Stimulated activated CD4-positive, alpha-beta T cell treated with anti-CD3 and anti-CD28 coated beads, Interleukin-1b, Interleukin-23, amount 100 ng/mL, for 48 hours (primary cell): ENCODE measurements around the gene LRCH3.
"Not testable (repeated sequence)": the region's sequence is repeated elsewhere in the genome, so short reads cannot be mapped to it uniquely, and the experiment has no call there.

Experiments used
- DNase-seq: peaks from one replicate; pipeline ENCODE4 v3.0.0-alpha.2; 2020

The LRCH3 gene

DNA sequence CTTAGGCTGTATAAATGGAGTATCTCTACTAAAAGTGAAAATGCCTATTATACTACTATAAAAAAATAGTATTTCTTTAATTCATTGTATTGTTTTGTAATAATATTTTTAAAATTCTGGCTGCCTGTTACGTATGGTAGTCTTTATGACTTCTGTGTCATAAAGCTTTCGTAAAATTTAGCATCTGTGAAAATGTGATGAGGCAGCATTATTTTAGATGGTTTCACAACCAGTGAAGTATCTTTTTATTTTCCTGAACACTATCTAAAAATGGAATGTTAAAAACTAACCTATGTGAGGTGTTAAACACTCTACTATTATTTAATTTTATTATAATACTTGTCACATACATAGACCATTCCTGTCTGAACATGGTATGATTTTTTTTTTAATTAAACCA lies 46.2 kb downstream of the LRCH3 start:
- DNase-seq = no peak

DNA sequence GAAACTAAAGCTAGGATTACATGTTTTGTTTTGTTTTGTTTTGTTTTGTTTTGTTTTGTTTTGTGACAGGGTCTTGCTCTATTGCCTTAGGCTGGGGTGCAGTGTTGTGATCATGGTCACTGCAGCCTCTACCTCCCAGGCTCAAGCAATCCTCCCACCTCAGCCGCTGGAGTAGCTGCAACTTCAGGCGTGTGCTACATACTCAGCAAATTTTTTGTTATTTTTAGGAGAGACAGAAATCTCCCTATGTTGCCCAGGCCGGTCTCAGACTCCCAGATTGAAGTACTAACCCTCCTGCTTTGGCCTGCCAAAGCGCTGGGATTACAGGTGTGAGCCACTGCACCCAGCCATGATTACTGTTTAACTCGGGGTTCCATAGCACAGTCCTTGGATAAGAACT lies 50.7 kb downstream of the LRCH3 start:
- no peak for DNase-seq

DNA sequence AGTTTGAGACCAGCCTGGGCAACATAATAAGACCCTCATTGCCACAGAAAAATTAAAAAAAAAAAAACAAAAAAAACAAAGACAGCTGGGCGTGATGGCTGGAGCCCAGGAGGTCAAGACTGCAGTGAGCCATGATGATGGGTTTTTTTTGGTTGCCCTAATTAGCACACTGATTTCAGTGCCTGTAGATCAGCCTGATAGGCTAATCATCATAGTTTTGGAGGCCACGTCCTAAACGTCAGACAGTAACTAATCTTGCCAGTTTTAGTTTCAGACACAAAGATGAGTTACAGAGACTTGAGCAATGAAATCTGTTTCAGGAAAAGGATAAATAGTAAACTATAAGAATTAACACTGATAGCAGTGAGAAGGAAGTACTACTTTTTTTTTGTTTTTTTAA lies 55.4 kb downstream of the LRCH3 start:
- no peak for DNase-seq

GRCh38 chr3:197847866-197848401 lies 56.9 kb downstream of the LRCH3 start:
- no peak for DNase-seq

DNA sequence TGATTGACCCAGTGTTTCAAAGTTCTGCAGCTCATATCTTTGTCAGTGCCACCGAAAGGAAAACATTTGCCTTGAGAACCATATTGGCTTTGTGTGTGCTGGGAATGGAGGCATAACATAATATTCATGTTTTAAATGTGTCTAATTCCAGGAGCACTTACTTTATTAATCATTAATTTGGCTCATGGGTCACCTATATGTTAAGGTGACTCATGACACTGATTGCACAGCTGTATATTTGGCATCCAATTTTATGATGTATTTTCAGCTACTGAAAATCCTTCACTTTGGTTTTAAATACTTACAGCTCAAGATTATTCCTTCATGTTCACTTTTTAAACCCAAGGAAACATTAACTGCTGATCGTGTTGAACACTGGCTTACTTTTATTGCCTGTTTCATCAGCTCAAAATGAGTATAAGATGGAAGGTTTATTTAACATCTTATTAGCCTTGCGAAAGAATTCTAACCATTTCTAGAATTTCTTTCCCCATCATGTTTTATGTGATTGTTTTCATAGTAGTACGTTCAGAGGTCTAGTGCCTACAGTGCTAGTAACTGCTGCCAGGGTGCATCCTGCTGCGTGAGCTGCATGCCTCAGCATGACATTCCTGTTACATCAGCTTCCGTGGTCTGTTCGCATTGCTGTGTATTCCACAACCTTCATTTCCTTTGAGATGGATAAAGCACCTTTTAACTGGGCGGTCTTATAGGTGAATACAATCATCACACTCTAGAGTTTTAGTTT lies 63.7 kb downstream of the LRCH3 start:
- DNase-seq = no peak

DNA sequence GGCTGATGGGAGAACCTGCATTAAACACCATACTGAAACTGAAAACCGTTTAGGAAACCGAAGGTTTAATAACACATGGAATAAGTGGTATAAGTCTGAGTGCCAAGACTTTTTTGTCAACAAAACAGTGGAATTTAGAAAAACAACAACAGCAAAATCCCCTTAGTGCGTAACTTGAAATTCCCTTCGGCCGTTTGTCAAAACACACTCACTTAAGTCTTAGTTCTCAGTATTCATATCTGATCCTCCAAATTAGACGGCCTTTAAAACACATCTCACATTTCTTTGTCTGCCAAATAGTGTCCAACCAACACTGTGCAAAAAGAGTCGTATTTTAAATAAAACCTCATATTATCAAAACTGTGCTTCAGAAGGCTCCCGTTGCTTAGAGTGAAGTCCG lies 64.5 kb downstream of the LRCH3 start:
- no peak for DNase-seq

DNA sequence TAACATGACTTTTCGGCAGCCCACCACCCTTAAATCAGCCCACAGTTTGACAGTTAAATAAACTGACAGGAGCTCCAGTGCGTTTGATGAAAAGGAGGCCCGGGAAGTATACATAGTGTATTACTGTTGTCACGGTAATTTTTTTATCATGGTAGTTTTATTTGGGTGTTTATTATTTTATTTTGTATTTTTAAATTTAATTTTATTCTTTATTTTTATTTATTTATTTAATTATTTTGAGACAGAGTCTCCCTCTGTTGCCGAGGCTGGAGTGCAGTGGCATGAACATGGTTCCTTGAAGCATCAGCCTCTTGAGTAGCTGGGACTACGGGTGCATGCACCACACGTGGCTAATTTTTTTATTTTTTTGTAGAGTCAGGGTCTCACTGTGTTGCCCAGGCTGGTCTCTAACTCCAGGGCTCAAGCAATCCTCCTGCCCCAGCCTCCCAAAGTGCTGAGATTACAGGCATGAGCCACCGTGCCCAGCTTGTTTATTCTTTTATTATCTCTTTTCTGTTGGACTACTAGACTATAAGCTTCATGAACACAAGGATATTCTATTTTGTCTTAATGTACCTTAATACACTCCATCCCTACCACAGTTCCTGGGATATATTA lies 65.3 kb downstream of the LRCH3 start:
- DNase-seq = no peak

DNA sequence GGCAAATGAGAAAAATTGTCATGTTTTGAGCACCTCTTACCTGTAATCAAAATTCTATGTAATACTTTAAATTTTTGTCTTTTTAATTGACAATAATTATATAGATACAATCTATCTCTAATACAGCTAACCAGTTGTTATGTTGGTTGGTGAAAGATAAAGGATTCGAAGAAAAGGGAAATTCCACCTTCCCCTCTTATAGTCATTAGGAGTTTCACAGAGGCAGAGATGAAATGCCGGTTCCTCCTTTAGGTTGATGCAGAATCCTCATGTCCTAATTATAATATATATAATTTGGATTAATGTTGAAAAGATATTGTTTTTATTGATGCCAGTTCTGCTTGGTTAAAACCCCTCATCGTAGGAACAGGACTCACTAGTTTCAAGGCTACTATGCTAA lies 67.1 kb downstream of the LRCH3 start:
- no peak for DNase-seq

DNA sequence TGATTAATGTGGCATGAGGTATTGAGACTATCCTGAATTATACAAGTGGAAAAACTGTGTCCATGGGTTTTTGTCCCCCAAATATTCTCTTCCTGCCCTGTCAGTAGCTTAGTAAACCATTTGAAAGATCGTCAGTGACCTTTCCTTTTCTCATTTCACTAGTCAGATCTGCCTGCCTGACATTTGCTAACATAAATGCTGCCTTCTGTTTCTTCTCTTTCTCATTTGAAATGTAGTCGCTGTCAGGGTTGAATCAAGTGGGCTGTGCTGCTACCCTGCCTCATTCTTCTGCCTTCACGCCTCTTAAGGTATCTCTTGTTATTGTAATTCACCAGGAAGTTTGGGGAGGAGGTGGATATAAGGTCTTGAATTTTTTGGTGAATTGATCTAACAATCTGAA lies 67.5 kb downstream of the LRCH3 start:
- no peak for DNase-seq

DNA sequence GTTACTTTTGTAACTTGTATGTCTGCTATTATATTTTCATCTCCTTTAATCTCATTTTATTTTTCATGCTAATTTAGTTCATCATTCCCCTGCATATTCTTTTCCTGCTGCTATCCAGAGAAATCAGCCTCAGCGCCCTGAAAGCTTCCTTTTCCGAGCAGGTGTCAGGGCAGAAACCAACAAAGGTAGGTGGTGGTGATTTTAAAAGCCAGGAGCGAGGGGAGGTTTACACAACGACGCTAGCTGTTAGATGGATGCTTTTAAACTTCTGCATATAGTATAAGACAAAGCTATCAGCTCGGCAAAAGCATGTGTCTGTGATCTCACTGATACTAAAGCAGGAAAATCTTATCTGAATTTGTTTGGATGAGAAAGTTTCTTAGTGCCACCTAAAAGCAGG lies 75.0 kb downstream of the LRCH3 start:
- no peak for DNase-seq

DNA sequence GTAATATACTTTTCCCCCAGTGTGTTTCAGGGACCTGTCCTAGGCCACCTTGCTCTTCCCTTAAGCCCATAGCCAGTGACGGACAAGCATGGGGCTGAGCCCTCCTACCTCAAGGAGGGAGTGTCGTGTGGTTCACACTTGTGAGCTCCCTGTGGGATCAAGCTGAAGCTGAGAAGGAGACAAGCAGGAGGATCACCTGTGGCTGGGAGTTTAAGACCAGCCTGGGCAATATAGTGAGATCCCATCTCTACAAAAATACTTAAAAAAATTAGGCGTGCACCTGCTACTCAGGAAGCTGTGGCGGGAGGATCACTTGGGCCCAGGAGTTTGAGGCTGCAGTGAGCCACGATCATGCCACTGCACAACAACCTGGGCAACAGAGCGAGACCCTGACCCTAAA lies 82.3 kb downstream of the LRCH3 start:
- no peak for DNase-seq

DNA sequence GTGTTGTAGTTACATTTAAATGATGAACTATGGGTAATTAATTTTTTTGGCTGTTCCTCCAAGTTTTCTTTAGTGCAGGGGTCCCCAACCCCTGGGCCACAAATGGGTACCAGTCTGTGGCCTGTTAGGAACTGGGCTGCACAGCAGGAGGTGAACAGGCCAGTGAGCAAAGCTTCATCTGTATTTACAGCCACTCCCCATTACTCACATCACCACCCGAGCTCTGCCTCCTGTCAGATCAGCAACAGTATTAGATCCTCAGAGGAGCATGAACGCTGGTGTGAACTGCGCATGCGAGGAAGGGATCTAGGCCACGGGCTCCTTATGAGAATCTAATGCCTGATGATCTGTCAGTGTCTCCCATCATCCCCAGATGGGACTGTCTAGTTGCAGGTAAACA lies 83.0 kb downstream of the LRCH3 start:
- no peak for DNase-seq

DNA sequence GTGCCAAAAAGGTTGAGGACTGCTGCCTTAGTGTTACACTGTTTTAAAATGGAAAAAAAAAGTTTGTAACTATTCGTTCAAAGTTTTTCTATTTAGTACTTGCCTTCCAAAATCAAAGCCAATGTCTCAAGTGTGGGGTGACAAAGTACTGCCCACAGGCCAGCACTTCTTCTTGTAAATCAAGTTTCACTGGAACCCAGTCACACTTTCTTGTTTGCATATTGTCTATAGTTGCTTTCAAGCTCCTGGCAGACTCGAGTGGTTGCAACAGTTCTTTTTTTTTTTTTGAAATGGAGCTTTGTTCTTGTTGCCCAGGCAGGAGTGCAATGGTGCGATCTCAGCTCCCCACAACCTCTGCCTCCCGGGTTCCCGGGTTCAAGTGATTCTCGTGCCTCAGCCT lies 83.6 kb downstream of the LRCH3 start:
- no peak for DNase-seq

DNA sequence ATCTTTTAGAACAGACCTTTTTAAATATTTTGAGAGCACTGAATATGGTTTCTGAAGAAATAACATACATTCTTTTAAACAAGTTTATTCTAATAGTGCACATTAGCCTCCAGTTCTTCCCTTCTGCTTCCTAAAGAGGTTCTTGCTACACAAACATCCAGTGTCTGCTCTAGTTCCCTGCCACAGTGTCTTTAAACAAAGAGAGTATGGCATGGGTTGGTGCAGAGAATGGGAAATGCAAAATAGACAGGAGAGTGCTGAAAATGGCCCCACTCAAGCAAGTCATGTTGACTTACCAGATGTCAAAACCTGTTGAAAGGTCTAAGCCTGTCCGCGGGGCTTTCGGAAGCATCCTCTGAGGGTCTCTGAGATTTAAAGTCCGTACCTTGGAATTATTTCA lies 86.8 kb downstream of the LRCH3 start:
- DNase-seq = no peak

DNA sequence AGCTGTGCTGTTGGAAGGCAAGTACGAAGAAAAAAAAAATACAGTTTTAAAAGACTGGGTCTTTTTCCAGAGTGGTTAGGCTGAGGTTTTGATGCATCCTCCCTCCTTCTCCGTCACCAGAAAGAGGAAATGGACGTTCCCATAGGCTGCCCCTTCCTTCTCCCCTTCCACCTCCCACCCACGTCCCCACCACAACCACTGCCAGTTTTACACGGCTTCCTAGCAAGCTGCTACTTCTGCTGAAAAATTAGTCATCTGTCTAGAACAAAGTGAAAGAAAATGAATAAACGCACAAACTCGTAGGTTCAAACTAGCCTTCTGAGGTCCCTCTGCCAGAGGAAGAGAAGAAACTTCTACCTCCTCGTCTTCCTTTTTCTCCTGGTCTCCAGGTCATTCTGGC lies 87.4 kb downstream of the LRCH3 start:
- peak; percentile 81 for DNase-seq

DNA sequence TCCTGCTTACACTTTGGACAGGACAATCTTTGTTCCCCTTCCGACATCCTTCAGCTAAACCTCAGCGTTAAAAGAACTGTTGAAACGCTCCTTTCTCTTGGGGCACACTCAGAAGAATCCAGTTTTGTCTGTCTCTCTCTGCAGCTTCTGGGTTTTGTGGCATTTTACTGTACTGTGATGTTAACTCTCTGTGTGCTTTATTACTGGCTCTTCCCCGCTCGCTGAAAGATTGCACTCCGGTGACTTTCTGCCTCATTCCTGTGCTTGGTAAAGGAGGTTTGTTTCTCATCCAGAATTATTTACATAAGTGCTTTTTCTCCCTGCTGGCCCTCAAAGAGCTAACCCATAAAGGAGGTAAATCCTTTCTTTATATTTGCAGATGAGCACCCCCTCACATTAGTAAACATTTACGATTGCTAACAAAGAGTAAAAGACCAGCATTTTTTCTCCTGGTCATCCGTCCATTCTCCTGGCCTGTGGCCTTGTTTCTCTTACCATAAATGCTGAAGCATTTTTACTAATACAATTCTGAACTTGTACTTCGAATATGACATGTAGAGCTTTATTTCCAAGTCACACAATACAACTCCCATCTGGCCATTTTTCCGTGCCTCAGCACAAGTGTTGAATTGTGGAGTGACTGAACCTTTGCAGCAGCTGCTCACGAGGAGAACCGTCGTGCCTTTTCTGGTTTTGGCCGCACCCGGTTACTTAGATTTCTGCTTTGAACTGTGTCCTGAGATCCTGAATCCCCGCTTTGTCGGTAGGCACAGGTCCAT lies 89.6 kb downstream of the LRCH3 start:
- no peak for DNase-seq

DNA sequence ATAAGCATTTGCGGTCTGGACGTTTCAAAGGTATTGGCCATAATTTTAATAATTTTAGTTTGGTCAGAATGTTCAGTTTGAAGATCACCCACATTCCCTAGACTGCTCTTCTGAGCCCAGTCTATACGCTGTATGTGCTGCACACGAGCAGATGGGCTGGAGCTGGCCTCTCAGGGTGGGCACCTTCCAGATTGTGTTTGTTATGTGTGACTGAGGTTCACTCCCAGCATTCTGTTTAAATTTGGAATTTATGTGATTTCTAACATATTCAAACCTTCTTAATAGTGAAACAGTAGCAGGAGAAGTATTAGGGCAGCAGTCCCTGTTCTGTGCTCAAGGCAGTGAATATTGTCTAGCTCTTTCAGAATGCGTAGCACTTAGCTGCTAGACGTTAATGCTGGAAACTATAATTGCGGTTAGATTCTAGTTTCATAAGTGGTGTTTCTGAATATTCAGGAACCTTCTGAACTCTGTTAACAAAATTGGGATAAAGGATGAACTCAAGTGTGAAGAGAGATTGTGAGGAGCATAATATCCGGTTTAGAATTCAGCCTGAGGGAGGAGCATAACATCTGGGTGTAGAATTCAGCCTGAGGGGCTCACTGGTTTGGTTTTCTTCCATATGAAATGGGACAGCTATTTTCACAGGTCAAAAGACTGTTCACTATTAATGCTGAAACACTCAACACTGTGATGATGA lies 90.4 kb downstream of the LRCH3 start:
- no peak for DNase-seq

DNA sequence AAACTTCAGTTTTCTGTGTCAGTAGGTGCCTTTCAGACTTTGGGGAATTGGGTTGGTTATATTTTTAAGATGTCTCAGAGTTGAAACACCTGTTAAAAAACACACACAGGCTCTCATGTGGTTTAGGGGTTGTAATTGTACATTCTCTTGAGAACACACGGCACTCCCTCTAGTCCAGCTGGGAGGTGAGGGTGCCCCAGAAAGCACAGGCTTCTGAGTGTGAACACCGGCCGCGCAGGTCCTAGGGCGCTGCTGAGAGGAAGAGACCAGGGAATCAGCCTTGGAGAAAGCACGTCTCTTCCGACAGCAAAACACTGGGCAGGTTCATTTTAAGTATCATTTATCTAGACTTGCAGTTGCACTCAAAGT lies 90.9 kb downstream of the LRCH3 start:
- DNase-seq = no peak

DNA sequence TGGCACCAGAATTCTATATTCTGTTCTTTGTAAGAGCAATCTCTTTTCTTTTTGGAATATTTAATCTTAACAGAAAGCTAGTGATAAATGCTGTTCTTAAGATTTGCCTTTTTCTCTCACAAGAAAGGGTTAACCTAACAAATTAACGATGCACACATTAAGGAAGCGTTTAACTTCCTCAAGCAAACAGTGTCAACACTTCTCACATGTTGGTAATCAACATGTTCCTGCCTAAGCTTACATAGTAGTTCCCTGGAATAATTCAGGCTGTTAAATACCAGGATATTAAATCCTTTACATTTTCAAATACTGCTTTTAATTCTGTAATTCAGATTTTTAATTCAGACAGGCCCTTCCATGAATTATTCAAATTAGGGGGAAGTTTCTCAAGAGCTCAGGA lies 91.5 kb downstream of the LRCH3 start:
- DNase-seq = no peak

- no peak for DNase-seq
These were observed 92.5 kb downstream of the LRCH3 start for GRCh38 chr3:197883541-197883940.

DNA sequence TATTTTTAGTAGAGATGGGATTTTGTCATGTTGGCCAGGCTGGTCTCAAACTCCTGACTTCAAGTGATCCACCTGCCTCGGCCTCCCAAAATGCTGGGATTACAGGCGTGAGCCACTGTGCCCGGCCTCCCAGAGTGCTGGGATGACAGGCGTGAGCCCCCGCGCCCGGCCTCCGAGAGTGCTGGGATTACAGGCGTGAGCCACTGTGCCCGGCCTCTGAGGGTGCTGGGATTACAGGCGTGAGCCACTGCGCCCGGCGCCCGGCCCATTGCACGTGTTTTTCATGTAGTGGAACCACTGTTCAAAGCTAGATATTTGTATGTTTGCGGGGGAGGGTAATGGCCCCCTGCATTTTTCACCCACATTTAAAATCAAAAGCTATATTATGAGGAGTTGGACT lies 93.3 kb downstream of the LRCH3 start:
- not testable (repeated sequence) for DNase-seq

- DNase-seq = not testable (repeated sequence)
These were observed 95.0 kb downstream of the LRCH3 start for GRCh38 chr3:197886052-197886451.

DNA sequence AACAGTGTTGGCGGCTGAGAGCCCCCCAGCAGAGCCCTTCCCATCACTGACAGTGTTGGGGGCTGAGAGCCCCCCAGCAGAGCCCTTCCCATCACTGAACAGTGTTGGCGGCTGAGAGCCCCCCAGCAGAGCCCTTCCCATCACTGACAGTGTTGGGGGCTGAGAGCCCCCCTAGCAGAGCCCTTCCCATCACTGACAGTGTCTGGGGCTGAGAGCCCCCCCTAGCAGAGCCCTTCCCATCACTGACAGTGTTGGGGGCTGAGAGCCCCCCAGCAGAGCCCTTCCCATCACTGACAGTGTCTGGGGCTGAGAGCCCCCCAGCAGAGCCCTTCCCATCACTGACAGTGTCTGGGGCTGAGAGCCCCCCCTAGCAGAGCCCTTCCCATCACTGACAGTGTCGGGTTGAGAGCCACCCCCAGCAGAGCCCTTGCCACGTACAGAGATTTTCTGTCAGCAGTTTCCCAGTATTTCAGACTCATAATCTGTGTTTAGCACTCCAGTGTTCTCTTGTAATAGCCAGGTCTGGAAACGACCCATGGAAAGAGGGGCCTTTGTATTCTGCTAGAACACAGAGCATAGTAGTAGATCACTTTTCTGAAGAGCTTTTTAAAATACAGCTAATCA lies 96.5 kb downstream of the LRCH3 start:
- DNase-seq = not testable (repeated sequence)
